ENCODE results near the gene OSBP2.
A peak's percentile ranks its signal among the peaks of the same experiment; 100 is the strongest.

- TF ChIP-seq CTCF (IDR thresholded peaks at IDR 0.05) = peak; percentile 79 to 95 (median 85)
- no peak for TF ChIP-seq POLR2A (IDR thresholded peaks at IDR 0.05)
Observed at GRCh38 chr22:30920407-30920806, 225.7 kb downstream of the OSBP2 start.
